PFSK-1 (cell line): Measurements from ENCODE around the gene BRAF.

ENCODE experiments used
- POLR2AphosphoS5 ChIP-seq: IDR thresholded peaks from 2 replicates; pipeline ENCODE4 v1.6.1; 2012; ENCODE audit warnings: low read depth, mild to moderate bottlenecking, control low read depth, low read length, moderate library complexity
- REST ChIP-seq, 2 experiments: IDR thresholded peaks; 2 replicates each; pipeline versions ENCODE4 v1.6.1 to v1.8.0; 2011 to 2012; ENCODE audit warnings: low read depth in 2 of 2, low read length in 2 of 2, control low read depth in 1 of 2, inconsistent platforms in 1 of 2, mild to moderate bottlenecking in 1 of 2, moderate library complexity in 1 of 2; ENCODE audit not compliant: insufficient read depth in 1 of 2
- SIN3A ChIP-seq: IDR thresholded peaks from 2 replicates; pipeline ENCODE4 v1.6.1; 2012; ENCODE audit warnings: mild to moderate bottlenecking, low read length, moderate library complexity, borderline replicate concordance; ENCODE audit not compliant: insufficient read depth
- TAF1 ChIP-seq: IDR thresholded peaks from 2 replicates; pipeline ENCODE4 v1.6.1; 2012; ENCODE audit warnings: low read length, control low read depth, borderline replicate concordance; ENCODE audit not compliant: insufficient read depth

- no peak for TF ChIP-seq POLR2AphosphoS5
- TF ChIP-seq REST (IDR thresholded peaks at IDR 0.05; ENCODE audit: insufficient read depth in 1 of 2, low read depth in 2 of 2, low read length in 2 of 2) = no peak
- no peak for TF ChIP-seq SIN3A
- TF ChIP-seq TAF1 = no peak
These were observed 154.9 kb downstream of the BRAF start for GRCh38 chr7:140769852-140770251.
